ENCODE results near the gene DELE1. TPM values are rescaled to one million over a fixed set of nuclear protein-coding genes. Genes with fewer than 3 reads are reported as not detected.
"Not testable (repeated sequence)": the region's sequence is repeated elsewhere in the genome, so short reads cannot be mapped to it uniquely, and the experiment has no call there.

The DELE1 gene
- total RNA-seq, 4 donors from 2014 or later, result 57.3 to 87.5 (median 61.0) TPM

GRCh38 chr5:141881886-141882285 lies 41.8 kb upstream of the DELE1 start:
- no peak for DNase-seq (ENCODE audit: low spot score)
- TF ChIP-seq CTCF (IDR thresholded peaks at IDR 0.05), result no peak
- ATAC-seq (ENCODE audit: low FRiP score), result no peak

GRCh38 chr5:141882594-141883183 lies 41.0 kb upstream of the DELE1 start:
- DNase-seq (ENCODE audit: low spot score) (no peak), ATAC-seq (ENCODE audit: low FRiP score) (no peak)
- no peak for TF ChIP-seq CTCF (IDR thresholded peaks at IDR 0.05)

GRCh38 chr5:141883184-141883891 lies 40.3 kb upstream of the DELE1 start:
- no peak for TF ChIP-seq CTCF (IDR thresholded peaks at IDR 0.05)
- DNase-seq (ENCODE audit: low spot score) (no peak), ATAC-seq (ENCODE audit: low FRiP score) (no peak)

GRCh38 chr5:141883892-141884318 lies 39.8 kb upstream of the DELE1 start:
- DNase-seq (ENCODE audit: low spot score) (no peak), ATAC-seq (ENCODE audit: low FRiP score) (no peak)
- TF ChIP-seq CTCF (IDR thresholded peaks at IDR 0.05), result no peak

- no peak for ATAC-seq (ENCODE audit: low FRiP score)
- no peak for DNase-seq (ENCODE audit: low spot score)
- TF ChIP-seq CTCF (IDR thresholded peaks at IDR 0.05), result no peak
These were observed 34.3 kb upstream of the DELE1 start for GRCh38 chr5:141889282-141889871.

- not testable (repeated sequence) for DNase-seq (ENCODE audit: low spot score); ATAC-seq (ENCODE audit: low FRiP score)
These were observed 33.2 kb upstream of the DELE1 start for GRCh38 chr5:141890429-141890828.

- no peak for DNase-seq (ENCODE audit: low spot score)
- no peak for TF ChIP-seq CTCF (IDR thresholded peaks at IDR 0.05)
- ATAC-seq (ENCODE audit: low FRiP score), result no peak
These were observed 26.2 kb upstream of the DELE1 start for GRCh38 chr5:141897425-141897824.
